Mucosa of gallbladder (tissue), 1 donor: ENCODE measurements around the gene VAX1. TPM values are rescaled to one million over a fixed set of nuclear protein-coding genes. Genes with fewer than 3 reads are reported as not detected.
"Not testable (repeated sequence)": the region's sequence is repeated elsewhere in the genome, so short reads cannot be mapped to it uniquely, and the experiment has no call there.

Source experiments
- DNase-seq: peaks from one replicate; pipeline ENCODE4 v3.0.0-alpha.2; 2020; ENCODE audit warnings: low spot score
- total RNA-seq: library from RNA; stranded (reverse); gene quantifications from one replicate; pipeline ENCODE4 v1.2.1, GENCODE V29; 2021
- donor health status: DM: no; HTN: no; CAD: no.

The VAX1 gene, protein sequence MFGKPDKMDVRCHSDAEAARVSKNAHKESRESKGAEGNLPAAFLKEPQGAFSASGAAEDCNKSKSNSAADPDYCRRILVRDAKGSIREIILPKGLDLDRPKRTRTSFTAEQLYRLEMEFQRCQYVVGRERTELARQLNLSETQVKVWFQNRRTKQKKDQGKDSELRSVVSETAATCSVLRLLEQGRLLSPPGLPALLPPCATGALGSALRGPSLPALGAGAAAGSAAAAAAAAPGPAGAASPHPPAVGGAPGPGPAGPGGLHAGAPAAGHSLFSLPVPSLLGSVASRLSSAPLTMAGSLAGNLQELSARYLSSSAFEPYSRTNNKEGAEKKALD
- total RNA-seq, result not detected

DNA sequence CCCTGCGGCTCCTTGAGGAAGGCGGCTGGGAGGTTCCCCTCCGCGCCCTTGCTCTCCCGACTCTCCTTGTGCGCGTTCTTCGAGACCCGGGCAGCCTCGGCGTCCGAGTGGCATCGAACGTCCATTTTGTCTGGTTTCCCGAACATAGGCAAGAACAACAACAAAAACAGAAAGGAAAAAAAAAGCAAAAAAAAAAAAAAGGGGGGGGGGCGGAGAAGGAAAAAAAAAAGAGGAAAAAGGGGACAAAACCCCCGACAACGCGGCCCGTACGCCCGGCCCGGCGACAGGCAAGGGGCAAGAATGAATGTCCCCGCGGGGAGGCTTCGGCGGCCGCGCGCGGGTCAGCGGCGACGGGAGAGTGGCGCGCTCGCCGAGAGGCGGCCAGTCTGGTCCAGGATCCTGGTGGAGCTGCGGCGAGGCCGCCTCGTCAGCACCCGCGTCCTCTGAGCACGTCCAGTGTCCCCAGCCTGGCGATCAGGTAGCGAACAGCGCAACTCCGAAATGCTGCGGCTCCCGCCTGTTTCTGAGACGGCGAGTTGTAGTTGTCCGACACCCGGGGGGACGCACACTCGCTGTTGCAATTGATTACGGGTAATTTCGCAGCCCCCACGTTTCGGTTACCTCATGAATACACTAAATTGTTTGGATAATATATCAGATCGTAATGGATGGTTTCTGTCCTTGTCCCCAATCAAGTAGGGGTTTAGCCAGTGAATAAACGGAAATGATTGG lies at the start of gene VAX1:
Gene VAX1, minus strand, starts transcription at position 360 of the 732 bp plus-strand sequence. Its CDS starts 214 bp downstream, at position 146.
- DNase-seq, result no peak

DNA sequence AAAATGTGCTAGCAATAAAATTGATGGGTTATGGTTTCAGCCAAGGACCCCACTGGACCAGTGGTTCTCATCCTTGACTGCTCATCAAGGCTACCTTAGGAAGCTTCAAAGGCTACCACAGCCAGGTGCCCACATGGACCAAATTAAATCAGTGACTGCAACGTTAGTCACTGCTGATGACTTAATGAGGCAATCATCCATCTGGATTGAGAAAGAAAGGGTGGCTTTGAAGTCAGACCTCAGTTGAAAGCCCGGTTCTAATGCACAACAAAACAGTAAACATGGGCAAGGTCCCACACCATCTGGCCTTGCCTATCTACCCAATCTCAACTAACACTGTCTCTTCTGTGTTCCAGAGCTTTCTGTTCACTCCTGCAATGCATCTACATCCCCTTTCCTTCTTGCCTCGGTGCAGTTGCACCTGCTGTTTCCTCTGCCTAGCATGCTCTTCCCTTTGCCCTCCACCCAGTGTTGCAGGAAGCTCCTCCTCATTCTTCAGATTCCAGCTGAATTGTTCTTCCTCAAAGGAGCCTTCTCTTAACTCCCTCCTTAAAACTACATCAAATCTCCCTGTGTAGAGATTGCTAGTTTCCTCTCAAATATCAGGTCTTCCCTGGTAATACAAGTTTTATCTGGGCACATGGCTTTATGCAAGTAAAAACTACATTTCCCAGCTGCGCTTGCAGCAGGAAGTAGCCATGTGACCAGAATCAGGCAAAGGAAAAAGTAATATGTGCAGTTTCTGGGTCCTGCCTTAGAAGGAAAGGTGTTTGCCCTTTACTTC lies 49.0 kb upstream of the VAX1 start:
- no peak for DNase-seq

DNA sequence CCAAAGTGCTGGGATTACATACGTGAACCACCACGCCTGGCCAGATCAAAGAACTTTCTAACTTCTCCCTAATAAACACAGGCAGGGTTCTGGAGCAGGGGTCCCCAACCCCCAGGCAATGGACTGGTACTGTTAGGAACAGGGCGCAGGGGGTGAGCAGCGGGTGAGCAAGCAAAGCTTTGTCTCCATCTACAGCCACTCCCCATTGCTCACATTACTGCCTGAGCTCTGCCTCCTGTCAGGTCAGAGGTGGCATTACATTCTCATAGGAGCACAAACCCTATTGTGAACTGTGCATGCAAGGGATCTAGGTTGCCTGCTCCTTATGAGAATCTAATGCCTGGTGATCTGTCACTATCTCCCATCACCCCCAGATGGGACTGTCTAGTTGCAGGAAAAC lies 47.7 kb upstream of the VAX1 start:
- not testable (repeated sequence) for DNase-seq

DNA sequence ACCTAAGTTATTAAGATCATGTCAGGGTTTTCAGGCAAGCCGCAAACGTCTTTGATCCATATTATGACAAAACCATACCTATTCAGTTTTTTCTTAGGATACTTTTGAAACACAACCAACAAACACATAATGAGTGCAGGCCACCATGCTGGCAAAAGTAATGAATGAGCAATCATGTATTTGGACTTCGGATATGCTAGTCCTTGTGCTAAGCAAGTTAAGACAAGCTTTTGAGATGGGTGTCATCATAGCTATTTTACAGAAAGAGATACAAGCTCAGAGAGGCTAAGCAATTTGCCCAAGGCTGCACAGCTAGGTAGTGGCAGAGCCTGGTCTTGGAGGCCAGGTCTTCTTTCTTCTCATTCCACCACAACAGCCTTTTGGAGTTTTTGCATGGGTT lies 46.8 kb upstream of the VAX1 start:
- no peak for DNase-seq

DNA sequence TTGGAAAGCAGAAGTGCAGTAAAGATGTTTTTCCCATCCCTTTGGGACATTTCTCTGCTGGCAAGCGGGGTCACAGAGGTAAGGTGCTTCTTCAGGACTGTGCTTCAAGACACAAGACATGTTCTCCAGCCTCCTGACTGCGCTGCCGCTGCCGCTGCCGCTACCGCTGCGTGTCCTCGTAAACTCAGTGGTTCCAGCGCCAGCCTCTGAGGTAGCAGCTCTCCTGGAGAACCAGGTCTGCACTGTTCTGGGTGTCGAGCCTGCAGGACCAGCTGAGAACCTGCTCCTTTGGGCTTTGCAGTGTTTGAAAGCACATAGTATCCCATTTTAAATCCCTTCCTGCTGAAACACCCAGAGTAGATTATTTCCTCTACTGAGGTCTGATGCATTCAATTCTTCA lies 46.2 kb upstream of the VAX1 start:
- DNase-seq, result no peak

DNA sequence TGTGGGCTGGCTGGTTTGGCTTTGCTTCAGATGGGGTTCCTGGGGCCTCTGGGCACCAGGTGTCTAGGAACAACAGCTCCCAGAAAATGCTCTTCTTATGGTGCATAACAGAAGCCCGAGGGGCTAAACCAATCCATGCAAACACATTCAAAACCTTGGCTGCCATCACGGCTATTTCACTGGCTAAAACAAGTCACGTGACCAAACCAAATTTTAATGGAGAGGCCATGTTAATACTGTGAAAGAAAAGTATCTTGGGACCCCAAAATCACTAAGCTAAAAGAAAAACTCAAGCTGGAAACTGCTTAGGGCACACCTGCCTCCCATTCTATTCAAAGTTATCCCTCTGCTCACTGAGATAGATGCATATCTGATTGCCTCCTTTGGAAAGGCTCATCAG lies 40.1 kb upstream of the VAX1 start:
- DNase-seq, result no peak

DNA sequence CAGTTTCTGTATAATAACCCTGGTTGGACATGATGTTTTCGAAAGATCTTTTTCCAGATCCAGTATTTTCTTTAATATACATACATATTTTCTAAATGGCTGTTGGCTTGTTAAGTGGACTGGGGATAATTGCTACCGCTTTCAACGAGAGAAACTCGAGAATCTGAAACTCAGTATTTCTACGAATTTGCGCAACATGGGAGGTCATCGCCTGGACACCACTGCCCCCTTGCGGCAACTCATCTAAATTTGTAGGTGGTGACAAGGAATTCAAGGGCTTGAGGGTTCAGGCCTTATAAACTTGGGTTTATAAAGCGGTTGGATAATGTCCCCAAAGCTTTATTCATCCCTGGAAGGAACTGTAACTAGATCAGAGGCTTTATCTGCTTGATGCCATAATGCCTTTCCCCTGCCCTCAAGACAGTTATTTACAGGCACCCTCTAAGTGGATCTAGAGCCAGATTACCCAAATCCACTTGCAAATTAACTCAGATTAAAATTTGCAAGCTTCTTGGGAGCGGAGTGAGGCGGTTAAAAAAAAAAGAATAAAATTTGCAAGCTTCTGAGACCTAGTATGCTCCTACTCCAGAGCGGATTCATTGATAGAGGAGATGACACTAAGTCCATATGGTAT lies 37.9 kb upstream of the VAX1 start:
- DNase-seq, result peak; percentile 75

DNA sequence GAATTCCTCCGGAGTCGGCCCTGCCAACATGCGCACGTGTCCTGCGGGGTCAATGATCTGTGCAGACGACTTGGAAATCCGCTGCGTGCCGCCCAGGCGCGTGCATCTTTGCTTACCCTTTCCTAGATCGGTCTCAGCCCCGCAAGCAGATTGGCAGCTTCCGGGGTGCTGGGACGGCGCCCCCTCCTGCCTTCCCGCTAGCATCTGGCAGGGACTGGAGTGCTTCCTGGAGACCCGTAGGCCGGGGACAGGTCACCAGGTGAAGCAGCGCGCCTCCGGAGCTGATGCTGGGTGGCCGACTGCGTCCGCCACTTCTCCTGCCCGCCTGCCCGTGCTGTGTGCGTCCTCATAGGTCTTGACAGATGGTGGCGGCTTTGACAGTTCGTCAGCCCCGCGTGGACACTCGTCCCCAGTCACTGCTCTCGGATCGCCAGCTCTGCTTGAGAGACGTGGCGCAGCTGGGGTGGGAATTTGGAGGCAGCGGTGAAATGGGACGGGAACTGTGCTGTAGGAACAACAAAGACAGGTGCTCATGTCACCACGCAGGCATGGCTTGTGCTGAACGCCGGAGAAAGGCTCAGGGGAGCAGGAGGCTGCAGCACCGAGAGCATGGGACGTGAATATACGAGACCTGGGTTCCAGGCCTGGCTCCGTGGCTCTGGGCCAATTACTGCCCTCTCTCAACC lies 37.3 kb upstream of the VAX1 start:
- DNase-seq, result no peak

DNA sequence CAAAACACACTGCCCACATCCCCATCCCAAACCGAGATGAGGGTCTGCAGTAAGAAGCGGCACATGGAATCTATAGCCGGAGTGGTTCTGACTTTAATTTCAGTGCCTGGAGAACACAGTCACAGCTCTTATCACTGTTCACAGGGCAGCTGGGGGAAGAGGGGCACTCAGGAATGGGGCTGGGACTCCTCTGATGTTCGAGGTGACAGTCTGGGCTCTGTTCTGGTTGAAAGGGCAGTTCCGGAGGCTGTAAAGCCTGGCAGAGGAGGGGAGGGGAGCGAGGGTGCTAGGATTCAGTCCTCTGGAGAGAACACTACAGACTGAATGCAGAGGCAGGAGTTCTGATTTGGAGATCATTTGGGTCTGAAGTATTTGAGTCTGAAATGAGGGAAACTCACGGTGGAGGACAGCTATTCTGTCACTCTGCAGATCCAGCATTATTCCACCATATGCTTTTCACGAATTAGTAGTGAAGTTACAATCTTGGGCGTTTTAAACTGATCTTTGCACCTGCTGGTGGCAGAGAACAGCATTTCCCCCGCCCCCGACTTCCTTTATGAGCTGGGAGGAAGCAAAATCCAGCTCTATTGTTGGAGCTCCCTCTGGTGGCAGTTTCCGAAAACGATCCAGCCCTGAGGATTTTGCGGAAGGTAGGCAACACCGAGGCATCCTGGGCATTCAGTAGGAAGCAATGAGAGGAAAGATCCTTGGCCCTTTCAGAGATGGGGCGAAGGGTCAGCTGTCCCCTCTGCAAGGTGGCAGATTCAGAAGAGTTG lies 36.6 kb upstream of the VAX1 start:
- DNase-seq, result peak; percentile 88

DNA sequence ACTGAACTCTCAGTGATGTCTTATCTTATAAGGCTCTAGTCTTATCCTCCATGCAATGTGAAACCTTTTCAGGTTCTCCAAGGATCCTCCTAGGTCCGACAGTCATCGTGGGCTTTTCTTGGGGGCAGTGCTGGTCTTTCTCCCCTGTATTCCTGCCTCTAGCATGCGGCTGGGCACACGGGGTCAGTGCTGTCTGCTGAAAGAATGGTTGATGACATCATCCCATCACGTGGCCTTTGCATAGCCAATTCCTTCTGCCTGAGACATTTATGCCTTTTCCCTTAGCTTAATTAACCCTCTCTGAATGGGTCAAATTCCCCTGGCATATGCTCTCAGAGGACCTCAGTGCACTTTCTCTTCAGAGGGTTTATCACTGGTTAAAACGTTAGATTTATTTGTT lies 32.2 kb upstream of the VAX1 start:
- DNase-seq, result no peak

DNA sequence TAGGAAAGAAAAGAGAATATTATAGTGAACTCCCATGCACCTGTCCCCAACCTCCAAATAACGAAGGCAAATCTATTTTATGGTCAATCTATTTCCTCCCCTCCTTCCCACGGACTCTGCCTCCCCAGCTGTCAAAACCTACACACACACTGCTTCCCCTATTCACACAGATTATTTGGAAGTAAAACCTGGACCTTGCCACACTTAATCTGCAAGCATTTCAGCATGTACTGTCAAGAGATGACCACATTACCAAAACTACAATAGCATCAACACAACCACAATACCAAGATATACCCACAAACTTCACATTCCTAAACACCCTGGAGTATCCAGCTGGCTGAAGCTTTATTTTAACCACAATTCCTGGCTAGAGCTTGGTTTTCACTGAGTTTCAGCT lies 31.4 kb upstream of the VAX1 start:
- no peak for DNase-seq

DNA sequence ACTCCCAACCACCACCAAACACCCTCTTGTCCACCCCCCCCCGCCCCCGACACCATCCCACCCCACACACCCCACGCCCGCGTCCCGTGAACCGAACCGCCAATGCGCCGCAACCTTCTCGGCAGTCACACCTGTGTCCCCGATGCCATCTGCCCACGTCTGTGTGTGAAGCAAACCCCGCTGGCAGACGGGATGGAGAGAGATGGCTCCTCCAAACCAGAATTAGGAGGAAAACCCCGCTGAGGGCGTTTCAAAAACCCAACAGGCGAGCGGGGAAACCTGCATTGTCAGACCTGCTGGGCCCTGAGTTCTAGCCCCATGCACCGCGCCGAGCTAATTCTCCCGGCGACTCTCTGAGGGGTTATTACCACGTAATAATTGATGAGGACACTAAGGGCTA lies 30.7 kb upstream of the VAX1 start:
- DNase-seq, result no peak

DNA sequence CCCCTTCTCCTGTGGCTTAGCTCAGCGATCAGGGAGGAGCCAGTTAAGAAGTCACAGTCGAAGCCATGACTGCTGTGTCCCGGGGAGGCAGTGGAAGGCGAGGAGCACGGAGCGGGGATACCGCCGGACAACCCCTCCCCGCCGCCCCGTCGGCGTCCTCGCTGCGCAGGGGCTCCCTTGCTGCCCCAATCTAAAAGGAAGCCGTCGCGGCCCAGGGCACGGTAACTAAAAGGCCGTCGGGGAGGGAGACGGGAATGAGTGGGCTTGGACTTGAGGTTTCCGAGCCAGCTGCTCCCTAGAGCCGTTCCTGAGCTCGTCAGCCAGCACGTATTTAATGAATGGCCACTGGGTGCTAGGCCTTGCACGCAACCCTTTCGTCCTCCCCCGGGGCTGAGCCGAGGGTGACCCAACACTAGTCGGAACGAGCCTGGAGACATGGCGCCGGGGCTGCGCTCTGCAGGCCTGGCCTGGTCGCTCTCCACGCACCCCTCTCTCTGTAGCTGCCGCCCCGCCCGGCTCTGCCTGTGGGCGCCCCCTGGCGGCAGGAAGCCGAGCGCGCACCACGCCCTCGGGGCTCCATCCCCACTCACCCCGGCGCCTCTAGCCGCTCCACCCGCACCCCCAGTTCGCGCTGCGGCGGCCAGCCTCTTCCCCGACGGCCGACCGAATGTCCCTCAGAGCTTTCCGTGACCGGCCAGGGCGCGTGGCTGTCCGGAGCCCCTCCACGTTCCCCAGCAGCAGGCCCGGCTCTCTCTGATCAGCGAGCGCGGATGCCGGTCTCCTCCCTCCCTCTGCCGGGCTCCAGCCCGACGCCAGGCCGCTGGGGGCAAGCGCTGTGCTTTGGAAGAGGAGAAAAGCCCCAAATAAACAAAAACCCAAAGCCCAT lies 30.0 kb upstream of the VAX1 start:
- peak; percentile 54 for DNase-seq

DNA sequence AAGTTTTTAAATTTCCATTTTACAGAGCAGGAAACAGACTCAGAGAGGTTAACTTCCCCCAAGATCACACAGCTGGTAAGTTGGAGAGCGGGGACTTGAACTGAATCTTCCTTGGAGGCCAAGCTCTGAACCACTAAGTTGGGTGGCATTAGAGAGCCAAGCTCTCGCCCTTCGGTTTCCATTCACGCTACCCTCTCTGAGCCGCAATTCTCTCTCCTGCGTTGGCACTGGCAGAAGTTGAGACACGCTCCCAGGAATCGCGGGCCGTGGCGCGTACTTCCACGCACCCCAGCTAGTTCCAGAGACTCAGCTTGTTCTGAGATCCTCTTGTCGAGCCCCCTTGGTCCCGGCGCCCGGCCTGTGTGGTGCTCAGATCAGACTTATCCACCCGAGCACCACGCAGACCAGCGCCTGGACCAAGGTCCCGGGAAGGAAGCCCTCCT lies 29.3 kb upstream of the VAX1 start:
- DNase-seq, result no peak

DNA sequence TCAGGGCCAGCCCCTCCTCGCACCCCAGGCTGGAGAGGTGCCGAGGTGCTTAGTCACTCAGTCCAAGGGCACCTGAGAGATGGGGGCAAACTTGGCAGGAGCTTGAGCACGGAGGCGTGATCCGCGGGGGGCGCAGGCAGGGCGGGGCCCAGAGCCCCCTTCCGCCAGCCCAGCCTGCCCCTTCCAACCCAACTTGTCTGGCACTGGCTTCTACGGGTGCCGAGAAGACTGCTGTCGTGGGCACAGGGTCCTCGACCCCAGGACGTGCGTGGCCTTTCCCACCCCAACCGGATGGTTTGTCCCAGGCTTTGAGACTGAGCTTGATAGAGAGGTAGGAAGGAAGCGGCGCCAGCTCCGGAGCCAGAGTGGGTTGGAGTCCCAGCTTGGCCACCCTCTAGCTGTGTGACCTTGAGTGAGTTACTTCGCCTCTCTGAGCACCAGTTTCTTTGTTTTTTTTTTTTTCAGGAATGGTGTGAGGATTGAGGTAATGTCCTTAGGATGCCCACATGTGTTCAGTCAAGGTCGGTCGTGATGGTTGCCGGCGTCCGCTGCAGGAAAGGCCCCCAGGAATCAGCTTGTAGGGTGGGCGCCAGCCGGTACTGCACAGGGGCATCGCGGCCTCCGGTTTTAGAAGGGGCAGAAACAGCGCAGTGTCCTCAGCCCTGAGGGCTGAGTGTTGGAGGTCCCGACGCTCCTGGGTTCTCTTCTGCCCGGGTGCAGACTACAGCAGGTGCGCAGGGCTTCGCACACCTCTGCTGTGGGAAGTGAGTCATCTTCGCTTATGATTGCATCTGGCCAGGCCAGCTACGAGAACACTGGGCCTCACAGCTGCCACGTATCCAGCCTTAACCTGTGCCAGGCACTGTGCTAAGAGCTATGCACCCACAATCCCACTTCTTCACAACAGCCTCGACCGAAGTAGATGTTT lies 28.6 kb upstream of the VAX1 start:
- no peak for DNase-seq

DNA sequence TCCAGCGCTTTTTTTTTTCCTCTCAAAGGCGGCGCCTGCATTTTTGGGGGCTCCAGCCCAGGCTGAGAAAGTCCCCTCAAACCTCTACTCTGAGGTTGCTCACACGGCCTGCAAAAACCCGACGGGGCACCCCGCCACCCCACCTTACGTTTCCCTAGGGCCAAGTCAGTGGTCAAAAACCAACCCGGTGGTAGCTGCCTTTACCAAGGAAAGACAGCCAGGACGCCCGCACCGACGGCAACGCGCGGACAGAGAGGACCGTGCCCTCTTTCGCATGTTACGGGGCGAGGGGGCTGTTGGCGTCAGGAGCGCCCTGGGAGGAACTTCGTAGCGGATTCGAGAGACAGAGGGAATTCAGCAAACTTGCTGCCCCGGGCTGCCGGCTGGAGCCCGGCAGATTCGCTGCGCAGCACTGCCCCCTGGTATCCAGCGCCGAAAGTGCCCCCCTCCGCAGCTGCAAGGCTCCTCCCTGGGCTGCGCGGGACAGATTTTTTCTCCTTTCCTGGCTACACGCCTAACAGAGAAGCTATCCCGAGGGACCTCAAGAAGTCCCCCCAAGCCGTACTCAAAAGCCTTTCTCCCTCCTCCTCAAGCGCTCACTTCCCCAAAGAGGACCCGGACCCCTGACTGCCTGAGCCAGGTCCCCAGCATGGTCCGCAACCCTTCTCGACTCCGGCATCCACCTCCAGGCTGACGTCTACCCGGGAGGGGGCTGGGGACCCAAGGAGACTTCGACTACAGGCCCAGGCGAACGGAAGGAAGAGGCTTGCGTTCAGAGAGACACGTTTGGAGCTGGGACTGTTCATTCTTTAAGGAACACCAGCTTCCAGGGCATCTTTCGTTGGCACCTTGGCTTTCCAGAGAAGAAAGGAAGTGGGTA lies 27.7 kb upstream of the VAX1 start:
- DNase-seq, result no peak
